Gastrocnemius medialis (tissue), 4 donors: ENCODE data around the gene LMTK2.

ENCODE experiments used
- POLR2A ChIP-seq, 2 donors: fragments of 450-650 bp; IDR thresholded peaks; one replicate each; pipeline ENCODE4 v1.6.1; 2017; ENCODE audit warnings: antibody characterized with exemption in 2 of 2, mild to moderate bottlenecking in 2 of 2, moderate library complexity in 2 of 2
- TF ChIP-seq, protein P1 (sequence below), 5 experiments: fragments of 450-650 bp in 3 of 5; fragments of 200-600 bp in 2 of 5; sonication (generic) in 2 of 5; IDR thresholded peaks in 4 of 5; conservative IDR thresholded peaks in 1 of 5; 1 replicate in 4 of 5; 2 replicates in 1 of 5; pipeline ENCODE4 v1.5.1; 2016 to 2019; ENCODE audit warnings: antibody characterized with exemption in 5 of 5, mild to moderate bottlenecking in 3 of 5, moderate library complexity in 3 of 5

GRCh38 chr7:98105942-98106544, 619 bp upstream of the LMTK2 start:
- TF ChIP-seq POLR2A (IDR thresholded peaks at IDR 0.05): no peak
- TF ChIP-seq, protein P1, sequence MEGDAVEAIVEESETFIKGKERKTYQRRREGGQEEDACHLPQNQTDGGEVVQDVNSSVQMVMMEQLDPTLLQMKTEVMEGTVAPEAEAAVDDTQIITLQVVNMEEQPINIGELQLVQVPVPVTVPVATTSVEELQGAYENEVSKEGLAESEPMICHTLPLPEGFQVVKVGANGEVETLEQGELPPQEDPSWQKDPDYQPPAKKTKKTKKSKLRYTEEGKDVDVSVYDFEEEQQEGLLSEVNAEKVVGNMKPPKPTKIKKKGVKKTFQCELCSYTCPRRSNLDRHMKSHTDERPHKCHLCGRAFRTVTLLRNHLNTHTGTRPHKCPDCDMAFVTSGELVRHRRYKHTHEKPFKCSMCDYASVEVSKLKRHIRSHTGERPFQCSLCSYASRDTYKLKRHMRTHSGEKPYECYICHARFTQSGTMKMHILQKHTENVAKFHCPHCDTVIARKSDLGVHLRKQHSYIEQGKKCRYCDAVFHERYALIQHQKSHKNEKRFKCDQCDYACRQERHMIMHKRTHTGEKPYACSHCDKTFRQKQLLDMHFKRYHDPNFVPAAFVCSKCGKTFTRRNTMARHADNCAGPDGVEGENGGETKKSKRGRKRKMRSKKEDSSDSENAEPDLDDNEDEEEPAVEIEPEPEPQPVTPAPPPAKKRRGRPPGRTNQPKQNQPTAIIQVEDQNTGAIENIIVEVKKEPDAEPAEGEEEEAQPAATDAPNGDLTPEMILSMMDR (IDR thresholded peaks at IDR 0.05 in 4 of 5, conservative IDR thresholded peaks at IDR 0.05 in 1 of 5): no peak
